Measurements from ENCODE around the gene SREK1IP1.

SREK1IP1 gene

DNA sequence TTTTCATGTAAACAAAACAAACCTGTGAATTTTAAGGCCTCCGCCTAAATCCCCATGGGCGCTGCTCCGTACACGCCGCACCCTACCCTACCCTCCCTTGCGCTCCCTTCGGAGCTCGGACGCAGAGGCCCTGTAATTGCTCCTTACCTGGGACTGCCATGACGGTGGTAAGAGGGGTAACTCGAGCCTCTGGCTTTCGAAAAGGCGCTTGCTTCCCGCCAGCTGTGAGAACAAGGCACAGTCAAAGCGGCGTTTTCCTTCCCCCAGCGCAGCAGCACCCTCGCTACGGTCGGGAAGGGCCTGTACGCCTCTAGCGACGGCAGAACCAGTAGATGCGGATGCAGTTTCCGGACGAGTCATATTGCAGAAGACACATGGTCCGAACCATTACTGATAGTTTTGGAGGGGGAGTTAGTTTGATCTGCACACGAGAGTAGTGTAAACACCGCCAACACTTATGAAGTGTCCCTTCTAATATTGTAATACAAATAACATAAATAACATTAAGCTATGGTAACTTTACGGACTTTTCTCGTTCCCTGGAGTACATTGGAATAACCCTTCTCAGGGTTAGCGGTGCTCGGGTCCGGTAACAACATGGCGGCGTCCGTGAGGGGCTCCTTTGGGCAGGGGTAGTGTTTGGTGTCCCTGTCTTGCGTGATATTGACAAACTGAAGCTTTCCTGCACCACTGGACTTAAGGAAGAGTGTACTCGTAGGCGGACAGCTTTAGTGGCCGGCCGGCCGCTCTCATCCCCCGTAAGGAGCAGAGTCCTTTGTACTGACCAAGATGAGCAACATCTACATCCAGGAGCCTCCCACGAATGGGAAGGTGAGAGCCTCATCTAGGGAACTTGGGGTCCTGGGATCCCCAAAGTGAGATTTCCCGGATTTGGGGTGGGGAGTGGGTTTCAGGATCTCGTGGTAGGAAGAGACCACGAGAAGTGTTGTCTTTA, at the start of gene SREK1IP1, which contains the start of gene CWC27:
TSS of gene SREK1IP1 (minus strand) at position 334 of the 955 bp plus-strand sequence. CDS start at position 160, 174 bp downstream.
TSS of gene CWC27 (plus strand) at position 573 of the 955 bp plus-strand sequence. CDS start at position 790, 217 bp downstream.
- intact Hi-C loops (cut with DNase I) = no loop called here
- DNase-seq = peak; percentile 75 to 94 (median 85)

DNA sequence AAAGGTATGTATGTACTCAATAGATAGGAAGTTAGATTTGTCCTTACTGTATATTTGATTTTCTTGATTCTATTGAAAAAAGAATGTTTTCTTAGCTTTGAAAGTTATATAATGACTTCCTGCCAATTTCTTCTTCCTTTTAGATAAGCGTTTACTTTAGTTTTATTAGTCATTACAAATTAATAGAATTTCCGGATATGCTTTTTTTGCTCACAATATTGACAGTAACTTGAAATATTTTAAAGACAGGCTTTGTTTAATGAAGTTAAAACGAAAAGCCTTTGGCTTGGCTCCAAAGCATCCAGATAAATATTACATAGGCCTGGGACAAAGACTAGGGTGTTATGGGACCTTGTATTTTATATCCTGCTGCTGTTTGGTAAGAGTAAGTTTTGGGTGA, 49.8 kb upstream of the SREK1IP1 start:
- no peak for DNase-seq
- intact Hi-C loops (cut with DNase I) = loop anchor here (10.0 kb wide), 1 partner anchor 667 kb away; the partner anchor contains the start of gene ADAMTS6

DNA sequence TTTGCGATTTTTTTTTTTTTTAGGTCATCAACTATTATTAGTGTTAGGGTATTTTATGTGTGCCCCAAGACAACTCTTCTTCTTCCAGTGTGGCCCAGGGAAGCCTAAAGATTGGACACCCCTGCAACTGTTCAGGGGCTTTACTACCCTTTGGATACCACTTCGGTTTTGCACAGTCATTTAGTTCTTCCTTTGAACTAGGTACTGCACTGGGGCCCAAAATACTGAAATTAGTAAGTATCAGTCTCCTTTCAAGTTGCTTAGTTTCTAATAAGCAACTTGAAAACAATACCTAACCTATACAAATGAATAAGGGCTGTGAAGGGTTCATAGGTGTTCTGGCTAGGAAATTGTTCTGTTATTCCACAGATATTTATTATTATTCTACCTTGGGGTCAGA, 45.6 kb upstream of the SREK1IP1 start:
- intact Hi-C loops (cut with DNase I) = loop anchor here (10.0 kb wide), 1 partner anchor 671 kb away; the partner anchor contains the start of gene ADAMTS6
- no peak for DNase-seq

DNA sequence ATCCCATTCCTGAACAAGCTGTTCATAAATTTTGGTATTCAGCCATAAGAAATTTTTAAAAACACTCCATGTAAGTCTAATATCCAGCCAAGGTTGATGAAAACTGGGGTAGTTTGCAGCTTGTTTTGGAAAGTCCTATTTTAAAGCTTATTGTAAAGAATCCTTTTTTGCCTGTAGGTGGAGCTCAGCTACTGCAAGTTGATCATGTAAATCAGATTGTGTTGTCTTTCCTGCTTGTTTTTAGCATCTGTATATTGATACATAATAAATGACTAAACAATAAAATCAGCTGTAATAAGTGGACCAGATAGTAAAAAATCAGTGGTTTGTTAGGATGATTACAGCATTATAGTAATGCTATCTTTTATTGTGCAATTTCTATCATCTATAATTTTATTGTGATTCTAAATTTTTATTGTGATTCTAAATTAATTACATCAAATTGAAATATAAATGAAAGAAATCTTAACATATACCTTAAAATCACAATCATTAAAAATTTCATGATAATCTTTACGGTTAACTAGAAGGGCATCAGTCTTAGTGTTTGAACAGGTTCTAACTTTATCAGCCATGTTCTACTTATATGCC, 42.7 kb upstream of the SREK1IP1 start:
- intact Hi-C loops (cut with DNase I) = loop anchor here (10.0 kb wide), 1 partner anchor 674 kb away; the partner anchor contains the start of gene ADAMTS6
- DNase-seq = peak in 7 of 42 donors; percentile 4 to 43 (median 18)

DNA sequence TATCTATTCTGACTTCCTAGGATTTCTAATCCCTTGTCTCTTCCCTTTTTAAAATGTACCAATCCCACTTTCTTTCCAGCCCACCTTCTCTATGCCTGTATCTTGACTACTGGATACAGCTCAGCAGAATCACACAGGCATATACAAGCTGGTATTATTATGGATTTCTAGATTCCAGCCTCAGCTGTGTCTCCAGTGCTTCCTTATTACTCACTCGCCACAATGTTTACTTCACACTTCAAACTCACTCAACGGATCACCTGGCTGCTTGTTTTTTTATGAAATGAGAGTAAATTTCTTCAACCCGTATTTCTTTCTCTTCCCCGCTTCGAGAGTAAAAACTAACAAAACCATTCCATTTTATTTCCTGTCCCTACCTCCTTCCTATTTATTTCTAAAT, 39.0 kb upstream of the SREK1IP1 start:
- intact Hi-C loops (cut with DNase I) = no loop called here
- no peak for DNase-seq

DNA sequence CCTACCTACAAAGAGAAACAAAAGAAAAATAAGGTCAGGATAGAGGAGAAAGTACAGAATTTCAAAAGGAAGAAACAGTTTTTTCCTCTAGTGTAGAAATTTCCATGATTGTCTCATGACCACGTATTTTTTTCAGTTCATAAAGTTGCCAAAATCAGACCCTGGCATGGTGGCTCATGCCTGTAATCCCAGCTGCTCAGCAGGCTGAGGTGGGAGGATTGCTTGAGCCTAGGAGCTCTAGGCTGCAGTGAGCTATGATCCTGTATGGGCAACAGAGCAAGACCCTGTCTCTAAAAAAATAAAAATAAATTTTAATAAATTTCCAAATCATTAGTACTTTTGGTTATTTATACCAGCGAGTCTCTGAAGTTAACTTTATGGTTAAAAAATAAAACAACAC, 38.0 kb upstream of the SREK1IP1 start:
- DNase-seq = no peak
- intact Hi-C loops (cut with DNase I) = no loop called here

DNA sequence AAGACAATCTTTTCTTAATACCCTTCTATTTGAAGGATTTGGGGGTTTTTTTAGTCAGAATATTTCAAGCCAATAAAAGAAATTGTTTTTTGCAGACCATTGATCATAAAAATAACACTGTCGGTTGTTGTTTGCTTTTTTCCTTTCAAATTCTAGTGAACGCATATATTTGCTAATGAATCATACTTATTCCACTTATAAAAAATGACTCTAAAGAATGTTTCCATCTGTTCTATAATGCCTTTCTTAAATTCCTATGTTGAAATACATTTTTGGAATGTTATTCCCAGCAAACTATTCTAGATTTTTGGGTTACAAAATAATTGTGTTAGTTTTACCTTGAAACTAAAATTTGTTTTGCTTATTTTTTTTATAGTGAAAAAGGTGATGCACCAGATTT, 32.4 kb upstream of the SREK1IP1 start:
- no peak for DNase-seq
- intact Hi-C loops (cut with DNase I) = no loop called here

DNA sequence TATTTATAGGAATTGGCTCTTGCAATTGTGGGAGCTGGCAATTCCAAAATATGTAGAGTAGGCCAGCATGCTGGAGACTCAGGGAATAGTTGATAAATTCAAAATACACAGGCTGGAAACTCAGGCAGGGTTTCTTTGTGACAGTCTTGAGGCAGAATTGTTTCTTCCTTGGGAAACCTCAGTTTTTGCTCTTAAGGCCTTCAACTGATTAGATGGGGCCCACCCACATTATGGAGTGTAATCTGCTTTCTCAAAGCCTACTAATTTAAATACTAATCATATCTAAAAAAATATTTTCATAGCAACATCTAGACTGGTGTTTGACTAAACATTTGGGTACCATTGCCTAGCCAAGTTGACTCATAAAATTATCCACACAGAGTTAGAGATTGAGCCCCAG, 27.8 kb upstream of the SREK1IP1 start:
- no peak for DNase-seq
- intact Hi-C loops (cut with DNase I) = no loop called here

DNA sequence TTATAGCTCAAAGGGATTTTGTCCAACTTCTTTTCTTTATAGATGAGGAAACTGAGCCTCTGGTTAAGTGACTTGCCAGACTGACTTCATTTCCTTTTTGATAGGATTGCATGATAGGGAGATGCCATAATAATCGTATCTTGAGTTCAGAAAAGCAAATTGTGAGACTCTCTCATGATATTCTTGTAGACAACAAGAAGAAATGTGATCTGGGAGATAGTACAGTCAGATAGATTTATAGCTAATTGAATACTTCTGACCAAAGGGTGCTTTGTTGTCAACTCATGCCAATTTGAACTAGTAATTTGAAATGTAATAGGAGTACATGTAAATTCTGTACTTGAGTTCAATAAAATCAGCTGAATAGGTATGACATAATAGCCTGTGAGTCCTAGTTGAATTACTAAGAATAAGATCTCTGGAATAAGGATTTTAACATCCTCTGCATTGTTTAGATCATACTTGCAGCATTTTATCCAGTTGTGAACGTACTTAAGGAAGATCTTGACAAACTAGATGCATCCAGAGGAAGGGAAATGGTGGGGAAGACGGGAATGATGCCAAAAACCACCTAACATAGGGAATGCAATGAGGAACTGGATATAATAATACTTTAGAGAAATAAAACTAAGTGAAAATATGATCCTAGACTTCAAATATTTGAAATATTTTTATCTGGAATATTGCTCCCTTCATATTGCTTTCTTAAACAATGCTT, 25.7 kb upstream of the SREK1IP1 start:
- no peak for DNase-seq
- intact Hi-C loops (cut with DNase I) = no loop called here

DNA sequence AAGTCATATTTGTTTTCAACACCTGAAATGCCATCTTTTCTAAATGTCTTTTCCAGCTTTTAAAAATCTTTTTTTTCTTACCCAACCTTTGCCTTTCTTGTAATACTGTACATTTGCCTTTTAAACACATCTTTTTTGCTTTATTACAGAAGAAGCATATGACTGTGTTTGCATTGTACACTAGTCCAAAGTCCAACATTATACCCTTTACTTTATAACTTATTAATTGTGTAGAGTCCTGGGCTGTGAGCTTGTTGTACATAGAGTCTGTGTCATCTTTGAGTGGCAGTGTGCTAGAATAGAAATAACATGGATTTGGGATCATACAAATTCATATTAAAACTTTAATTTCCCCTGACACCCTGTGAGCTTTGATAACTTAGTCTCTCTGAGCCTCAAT, 24.0 kb upstream of the SREK1IP1 start:
- intact Hi-C loops (cut with DNase I) = no loop called here
- DNase-seq = no peak

DNA sequence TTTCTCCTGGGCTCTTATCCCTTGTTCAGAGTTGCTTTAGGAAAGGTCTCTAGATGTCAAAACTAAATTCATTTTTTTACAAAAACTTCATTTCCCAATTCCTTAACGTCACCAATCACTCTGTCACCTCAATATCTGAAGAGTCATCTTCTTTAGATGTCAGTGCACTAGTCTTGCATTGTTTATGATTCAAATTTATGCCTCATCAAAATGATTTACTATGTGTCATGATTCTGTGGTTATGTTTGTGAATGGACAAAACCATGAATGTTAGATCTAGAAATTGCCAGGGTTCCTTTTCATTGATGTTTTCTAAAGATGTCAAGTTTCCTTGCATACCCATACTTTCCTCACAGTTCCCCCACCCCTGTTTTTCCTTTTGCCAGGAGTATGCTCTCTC, 21.7 kb upstream of the SREK1IP1 start:
- no peak for DNase-seq
- intact Hi-C loops (cut with DNase I) = no loop called here

DNA sequence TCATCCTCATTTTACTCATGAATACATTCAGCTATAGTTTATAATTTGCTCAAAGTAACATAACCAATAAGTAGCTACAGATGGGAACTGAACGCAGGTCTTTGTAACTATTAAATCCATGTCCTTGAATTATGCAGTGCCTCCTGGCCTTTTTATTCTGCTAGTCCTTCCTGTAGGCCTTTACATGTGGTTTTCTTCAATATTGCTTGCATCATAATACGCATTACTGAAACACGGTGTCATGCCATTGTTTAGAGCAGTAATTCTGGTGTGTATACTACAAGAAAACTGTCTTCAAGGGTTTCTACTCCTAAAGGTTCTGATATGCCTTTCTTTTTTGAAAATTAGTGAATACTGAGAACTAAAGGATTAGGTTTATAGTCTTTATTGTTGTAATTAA, 21.0 kb upstream of the SREK1IP1 start:
- no peak for DNase-seq
- intact Hi-C loops (cut with DNase I) = loop anchor here (5.0 kb wide), 1 partner anchor 152 kb away; no protein-coding TSS in a partner anchor

DNA sequence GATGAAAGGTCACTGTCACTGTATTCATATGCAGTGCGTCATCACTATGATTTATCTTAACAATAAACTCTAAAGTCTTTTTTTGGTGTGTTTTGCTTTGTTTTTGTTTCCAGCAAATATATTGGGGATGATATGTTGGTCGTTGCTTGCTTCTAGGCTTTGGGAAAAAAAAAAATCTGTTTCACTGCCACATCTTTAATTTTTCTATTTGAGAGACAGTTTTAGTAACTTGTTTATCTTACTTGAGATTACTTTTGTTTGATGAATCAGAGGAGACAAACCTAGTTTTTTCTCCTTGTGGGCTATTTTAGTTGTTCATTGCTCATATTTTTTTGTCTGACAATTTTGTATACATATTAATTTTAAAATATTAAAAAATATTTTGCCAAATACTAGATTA, 19.7 kb upstream of the SREK1IP1 start:
- intact Hi-C loops (cut with DNase I) = loop anchor here (5.0 kb wide), 1 partner anchor 151 kb away; no protein-coding TSS in a partner anchor
- no peak for DNase-seq

DNA sequence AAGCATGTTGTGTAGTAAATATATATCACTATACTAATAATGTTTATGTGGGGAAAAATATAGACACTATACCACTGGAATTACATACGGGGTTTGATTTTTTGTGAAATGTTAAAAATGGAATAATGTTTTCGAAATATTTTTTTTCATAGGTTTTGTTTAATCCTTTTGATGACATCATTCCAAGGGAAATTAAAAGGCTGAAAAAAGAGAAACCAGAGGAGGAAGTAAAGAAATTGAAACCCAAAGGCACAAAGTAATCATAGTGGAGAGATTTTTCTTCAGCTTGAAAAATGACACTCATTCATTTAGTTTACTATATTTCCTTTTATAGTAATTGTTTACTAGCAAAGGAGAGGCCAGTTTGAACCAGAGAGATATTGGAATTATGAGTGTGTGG, 17.9 kb upstream of the SREK1IP1 start:
- no peak for DNase-seq
- intact Hi-C loops (cut with DNase I) = loop anchor here (5.0 kb wide), 1 partner anchor 149 kb away; no protein-coding TSS in a partner anchor

DNA sequence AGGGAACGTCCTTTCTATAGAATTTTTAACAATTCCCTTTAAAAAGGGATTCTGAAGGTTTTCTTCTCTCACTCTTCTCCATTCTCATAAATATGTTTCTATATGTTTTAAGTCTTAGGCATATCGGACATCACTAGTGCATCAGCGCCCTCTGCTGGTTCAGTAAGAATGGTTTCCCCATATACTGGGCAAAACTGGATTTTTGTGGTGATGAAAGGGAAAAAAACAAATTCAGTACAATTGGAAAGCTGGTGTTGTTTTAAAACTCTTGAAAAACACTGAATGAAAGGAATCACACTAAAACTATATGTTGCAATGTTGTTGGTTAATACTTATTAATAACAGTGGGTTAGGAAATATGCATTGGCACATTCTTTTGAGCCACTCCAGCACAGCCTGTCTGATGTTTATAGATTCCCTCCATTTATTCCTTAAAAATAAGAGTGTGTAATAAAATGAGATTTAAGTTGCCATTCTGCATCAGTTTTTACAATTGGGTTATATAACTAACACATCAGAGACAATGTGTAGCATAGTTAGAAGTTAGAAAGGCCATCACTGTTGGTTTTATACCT, 16.0 kb upstream of the SREK1IP1 start:
- DNase-seq = peak; percentile 37 to 93 (median 78)

DNA sequence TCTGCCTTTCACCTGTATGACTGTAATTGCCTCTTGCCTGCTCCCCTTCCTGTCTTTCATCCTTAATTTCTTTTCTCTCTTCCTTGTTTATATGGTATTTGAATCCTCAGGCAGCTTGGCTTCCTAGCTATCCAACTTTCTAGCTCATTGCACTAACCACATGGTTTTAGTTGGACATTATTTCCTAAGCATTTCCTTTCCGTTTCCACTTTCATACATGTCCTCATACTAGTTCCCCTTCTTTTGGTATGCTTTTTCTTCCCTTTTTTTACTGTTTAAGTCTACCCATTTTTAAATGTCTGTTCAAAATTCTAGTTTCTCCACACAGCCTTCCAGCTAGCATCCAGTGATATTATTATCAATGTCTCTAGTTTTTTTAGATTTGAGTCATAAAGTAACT, 6.8 kb upstream of the SREK1IP1 start:
- no peak for DNase-seq
- intact Hi-C loops (cut with DNase I) = no loop called here

More for the DNA sequence above, 16.0 kb upstream of the SREK1IP1 start:
- intact Hi-C loops (cut with DNase I) = loop anchor here (5.0 kb wide), 1 partner anchor 147 kb away; no protein-coding TSS in a partner anchor

DNA sequence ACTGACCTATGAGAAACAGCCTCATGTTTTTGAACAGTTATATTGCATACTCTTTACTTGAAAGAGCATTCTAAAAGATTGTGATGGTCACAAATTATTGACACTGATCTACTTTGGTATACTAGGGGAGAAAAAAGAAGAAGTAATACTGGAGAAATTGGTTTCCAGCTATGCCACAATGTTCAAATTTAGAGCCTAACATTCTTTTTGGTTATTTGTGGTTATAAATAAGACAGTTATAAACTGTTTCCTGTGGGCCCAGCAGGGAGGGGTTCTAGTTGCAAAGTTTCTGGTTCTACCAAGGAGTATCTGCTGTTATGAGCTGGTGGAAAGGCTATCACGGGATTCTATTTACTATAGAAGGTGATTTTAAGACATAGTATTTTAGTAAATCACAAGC, 5.0 kb upstream of the SREK1IP1 start:
- intact Hi-C loops (cut with DNase I) = no loop called here

DNA sequence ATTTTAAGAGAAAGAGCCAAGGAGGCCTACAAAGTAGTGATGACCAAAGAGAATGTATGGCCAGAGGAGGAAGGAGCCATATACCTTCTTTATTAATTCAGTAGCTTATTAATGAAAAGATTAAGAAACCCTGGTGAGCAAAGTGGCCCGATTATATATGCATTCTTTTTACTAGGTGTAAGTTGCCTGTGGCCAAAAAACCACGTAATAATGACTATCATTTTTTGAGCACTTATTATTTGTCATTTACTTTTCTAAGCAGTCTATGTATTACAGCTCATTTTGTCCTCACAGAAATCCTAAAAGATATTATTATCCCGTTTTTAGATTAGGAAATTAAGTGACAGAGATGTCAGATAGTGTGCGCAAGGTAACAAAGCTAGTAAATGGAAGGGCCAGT, 3.2 kb upstream of the SREK1IP1 start:
- intact Hi-C loops (cut with DNase I) = no loop called here
- no peak for DNase-seq

More for the DNA sequence above, 5.0 kb upstream of the SREK1IP1 start:
- no peak for DNase-seq

DNA sequence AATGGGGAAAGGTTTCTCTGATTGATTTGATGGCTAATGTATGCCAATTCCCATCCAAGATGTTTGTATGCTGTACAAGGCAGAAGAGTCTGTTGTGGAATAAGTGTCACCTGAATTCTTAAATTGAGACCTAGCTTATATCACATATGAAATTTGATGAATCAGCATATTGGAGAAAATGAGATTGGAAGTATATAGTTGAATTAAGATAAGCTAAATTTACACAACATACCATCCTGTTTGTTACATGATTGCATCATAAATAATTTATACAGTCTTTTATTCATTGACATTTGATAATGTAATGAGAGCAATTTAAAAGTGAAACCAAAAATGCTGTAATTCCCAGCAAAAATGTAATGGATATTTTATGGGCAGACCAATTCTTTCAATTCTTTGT, 1.4 kb upstream of the SREK1IP1 start:
- intact Hi-C loops (cut with DNase I) = no loop called here
- DNase-seq = no peak
